ENCODE measurements around the gene KRTAP10-10. TPM values are rescaled to one million over a fixed set of nuclear protein-coding genes. Genes with fewer than 3 reads are reported as not detected.
"Not testable (repeated sequence)": the region's sequence is repeated elsewhere in the genome, so short reads cannot be mapped to it uniquely, and the experiment has no call there.

KRTAP10-10 gene
- total RNA-seq, 1 experiment from 2014 or later: not detected

DNA sequence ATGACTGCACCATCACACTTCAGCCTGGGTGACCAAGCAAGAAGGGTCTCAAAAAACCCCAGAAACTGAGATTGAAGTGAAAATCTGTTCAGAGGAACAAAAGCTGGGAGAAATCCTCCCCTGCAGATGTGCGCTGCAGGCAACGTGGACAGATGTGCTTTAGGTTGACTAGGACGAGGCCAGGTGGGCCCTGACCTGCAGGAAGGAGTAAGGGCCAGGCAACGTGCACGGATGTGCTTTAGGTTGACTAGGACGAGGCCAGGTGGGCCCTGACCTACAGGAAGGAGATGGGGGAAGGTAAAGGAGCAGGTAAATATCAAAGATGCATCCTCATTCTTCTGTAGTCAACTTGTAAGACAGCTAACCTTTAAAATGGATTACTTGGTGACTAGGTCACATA is 47.3 kb downstream of the KRTAP10-10 start:
- H3K9me3 ChIP-seq (ENCODE audit: low read length): no peaks in the 10 kb centered on the region
- H4K20me1 ChIP-seq (ENCODE audit: insufficient read depth, low read depth, low read length): no peaks in the 10 kb centered on the region; the same call in 1 of the 2 replicates
- H3K27ac ChIP-seq (ENCODE audit: low read length): no peak overlapping the region
- H3K4me3 ChIP-seq (ENCODE audit: low read length): no peak overlapping the region
- no peaks in the 10 kb centered on the region for H3K27me3 ChIP-seq (ENCODE audit: low read length)
- no peak overlapping the region for H3K4me2 ChIP-seq (ENCODE audit: low read depth, low read length, poor library complexity, severe bottlenecking)
- H2AFZ ChIP-seq (ENCODE audit: low read length): no peak overlapping the region
- H3K36me3 ChIP-seq (ENCODE audit: insufficient read depth, low read length): no peaks in the 10 kb centered on the region
- H3K4me1 ChIP-seq (ENCODE audit: low read length): peaks cover 13% of the 10 kb centered on the region
- no peaks in the 10 kb centered on the region for H3K79me2 ChIP-seq (ENCODE audit: low read length)
- H3K9me2 ChIP-seq (replicated peaks; ENCODE audit: insufficient read depth, low read length): no peaks in the 10 kb centered on the region
- no peak overlapping the region for H3K9ac ChIP-seq (ENCODE audit: low read length)
- DNase-seq: no peak

DNA sequence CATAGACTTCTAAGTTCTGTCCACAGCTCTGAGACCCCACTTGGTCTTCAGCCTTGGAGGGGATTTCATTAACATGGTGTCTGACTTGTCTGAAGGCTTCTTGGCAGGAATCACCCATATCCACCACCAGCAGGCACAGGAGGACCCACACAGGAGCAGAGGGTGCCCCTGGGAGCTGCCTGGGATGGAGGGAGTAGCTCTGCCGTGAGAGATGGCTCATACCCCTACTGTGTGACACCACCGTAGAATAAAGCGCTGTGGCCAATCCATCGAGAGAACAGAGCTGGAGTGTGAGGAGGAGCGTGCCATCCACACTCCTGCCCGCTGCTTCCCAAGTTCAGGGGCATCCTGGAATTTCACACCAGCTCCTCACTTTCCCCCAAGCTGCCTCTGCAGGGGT is 47.9 kb downstream of the KRTAP10-10 start:
- not testable (repeated sequence) for H3K27ac ChIP-seq (ENCODE audit: low read length); H3K79me2 ChIP-seq (ENCODE audit: low read length); H3K9me2 ChIP-seq (replicated peaks; ENCODE audit: insufficient read depth, low read length); DNase-seq; H3K4me2 ChIP-seq (ENCODE audit: low read depth, low read length, poor library complexity, severe bottlenecking); H3K27me3 ChIP-seq (ENCODE audit: low read length); H3K36me3 ChIP-seq (ENCODE audit: insufficient read depth, low read length); H3K4me3 ChIP-seq (ENCODE audit: low read length); H3K9me3 ChIP-seq (ENCODE audit: low read length); H3K9ac ChIP-seq (ENCODE audit: low read length); H2AFZ ChIP-seq (ENCODE audit: low read length); H4K20me1 ChIP-seq (ENCODE audit: insufficient read depth, low read depth, low read length)
- peaks cover 13% of the 10 kb centered on the region for H3K4me1 ChIP-seq (ENCODE audit: low read length)

DNA sequence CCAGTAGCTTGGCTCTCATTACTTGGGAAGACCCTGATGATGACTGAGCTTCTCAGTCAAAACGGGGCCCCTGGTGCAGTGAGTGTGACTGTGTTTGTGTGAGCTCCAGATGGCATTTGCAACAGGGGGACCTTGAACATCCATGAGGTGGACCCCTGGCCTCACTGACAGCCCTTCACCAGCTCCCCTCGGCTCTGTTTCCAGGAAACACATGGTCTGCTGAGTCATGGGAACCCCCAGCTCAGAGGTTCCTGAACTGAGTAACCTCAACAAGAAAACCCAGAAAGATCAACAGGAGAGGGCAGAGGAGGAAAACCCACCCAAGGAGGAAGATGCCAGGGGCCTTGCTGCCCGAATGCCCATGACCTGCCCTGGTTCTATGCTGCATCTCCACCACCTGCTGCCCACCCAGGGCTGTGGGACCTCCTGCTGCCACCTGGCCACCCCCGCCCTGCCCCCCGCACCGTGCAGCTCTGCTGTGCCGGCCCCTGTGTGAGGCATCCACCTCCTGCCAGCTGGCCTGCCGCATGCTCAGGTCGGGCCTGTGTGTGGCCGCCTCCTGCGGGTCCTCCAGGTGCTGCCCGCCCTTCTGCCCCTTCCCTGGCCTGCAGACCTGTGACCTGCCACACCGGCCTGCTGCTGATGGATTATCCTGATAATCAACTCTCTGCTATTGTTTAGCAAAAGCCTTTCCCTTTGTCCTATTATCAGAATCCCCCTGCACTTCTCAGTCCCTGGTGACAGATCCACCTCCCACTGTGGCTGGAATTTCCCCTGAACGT is 49.0 kb downstream of the KRTAP10-10 start:
- Histone ChIP-seq H3K27me3 (ENCODE audit: low read length) (no peaks in the 10 kb centered on the region), H3K79me2 (ENCODE audit: low read length) (no peaks in the 10 kb centered on the region), H3K36me3 (ENCODE audit: insufficient read depth, low read length) (no peaks in the 10 kb centered on the region), H3K4me1 (ENCODE audit: low read length) (peaks cover 13% of the 10 kb centered on the region), H3K4me3 (ENCODE audit: low read length) (no peak overlapping the region), H3K9me3 (ENCODE audit: low read length) (no peaks in the 10 kb centered on the region), H3K9me2 (replicated peaks; ENCODE audit: insufficient read depth, low read length) (no peaks in the 10 kb centered on the region), H3K9ac (ENCODE audit: low read length) (no peak overlapping the region), H4K20me1 (ENCODE audit: insufficient read depth, low read depth, low read length) (no peaks in the 10 kb centered on the region; the same call in 1 of the 2 replicates), H2AFZ (ENCODE audit: low read length) (no peak overlapping the region), H3K27ac (ENCODE audit: low read length) (no peak overlapping the region), H3K4me2 (ENCODE audit: low read depth, low read length, poor library complexity, severe bottlenecking) (no peak overlapping the region)
- DNase-seq: no peak

- Histone ChIP-seq H3K27me3 (ENCODE audit: low read length) (no peaks in the 10 kb centered on the region), H3K4me1 (ENCODE audit: low read length) (peaks cover 13% of the 10 kb centered on the region), H3K36me3 (ENCODE audit: insufficient read depth, low read length) (no peaks in the 10 kb centered on the region), H3K9me3 (ENCODE audit: low read length) (no peaks in the 10 kb centered on the region), H3K27ac (ENCODE audit: low read length) (no peak overlapping the region), H4K20me1 (ENCODE audit: insufficient read depth, low read depth, low read length) (no peaks in the 10 kb centered on the region; the same call in 1 of the 2 replicates), H3K4me3 (ENCODE audit: low read length) (no peak overlapping the region), H3K4me2 (ENCODE audit: low read depth, low read length, poor library complexity, severe bottlenecking) (no peak overlapping the region), H3K9ac (ENCODE audit: low read length) (no peak overlapping the region), H3K9me2 (replicated peaks; ENCODE audit: insufficient read depth, low read length) (no peaks in the 10 kb centered on the region), H3K79me2 (ENCODE audit: low read length) (no peaks in the 10 kb centered on the region), H2AFZ (ENCODE audit: low read length) (no peak overlapping the region)
- no peak for DNase-seq
These were observed 49.8 kb downstream of the KRTAP10-10 start for GRCh38 chr21:44686843-44687561.

DNA sequence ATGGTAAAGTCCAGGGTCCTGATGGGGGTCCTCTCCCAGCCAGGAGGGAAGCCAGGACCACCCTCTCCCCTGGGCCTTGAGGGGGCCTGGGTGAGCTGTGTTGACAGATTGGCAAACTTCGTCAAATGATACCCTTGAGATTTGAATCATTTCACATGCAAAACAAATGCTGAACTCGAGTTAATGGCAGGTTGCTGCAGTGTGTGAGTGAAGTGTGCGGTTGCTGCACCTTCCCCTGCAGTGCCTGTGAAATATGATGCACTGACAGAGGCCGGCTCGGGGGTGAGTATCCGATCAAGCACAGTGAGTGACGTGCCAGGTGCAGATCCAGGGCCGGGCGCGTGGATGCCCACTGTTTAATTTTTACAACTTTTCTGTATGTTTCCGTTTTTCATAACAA is 50.5 kb downstream of the KRTAP10-10 start:
- Histone ChIP-seq H3K27me3 (ENCODE audit: low read length) (no peaks in the 10 kb centered on the region), H3K4me1 (ENCODE audit: low read length) (peaks cover 13% of the 10 kb centered on the region), H2AFZ (ENCODE audit: low read length) (no peak overlapping the region), H3K9ac (ENCODE audit: low read length) (no peak overlapping the region), H4K20me1 (ENCODE audit: insufficient read depth, low read depth, low read length) (no peaks in the 10 kb centered on the region; the same call in 1 of the 2 replicates), H3K27ac (ENCODE audit: low read length) (no peak overlapping the region), H3K4me3 (ENCODE audit: low read length) (no peak overlapping the region), H3K9me2 (replicated peaks; ENCODE audit: insufficient read depth, low read length) (no peaks in the 10 kb centered on the region), H3K36me3 (ENCODE audit: insufficient read depth, low read length) (no peaks in the 10 kb centered on the region), H3K4me2 (ENCODE audit: low read depth, low read length, poor library complexity, severe bottlenecking) (peak overlapping the region; percentile 16), H3K9me3 (ENCODE audit: low read length) (no peaks in the 10 kb centered on the region), H3K79me2 (ENCODE audit: low read length) (no peaks in the 10 kb centered on the region)
- peak; percentile 70 for DNase-seq

Small RNA genes lying within 50 kb of the gene (small RNA-seq; reads per million reads assigned to genes)
- not detected for gene KRTAP12-6P

Other genes starting within 250 kb of the KRTAP10-10 start
- gene LRRC3, start 181.8 kb upstream of the KRTAP10-10 start, total RNA-seq (2014; rRNA removed; shearing (Covaris generic); ENCODE audit: low replicate concordance): not detected in 2 replicates
- not detected in 2 replicates for gene KRTAP10-1, start 97.2 kb upstream of the KRTAP10-10 start, total RNA-seq (2014; rRNA removed; shearing (Covaris generic); ENCODE audit: low replicate concordance)
- gene KRTAP10-2, start 85.9 kb upstream of the KRTAP10-10 start, total RNA-seq (2014; rRNA removed; shearing (Covaris generic); ENCODE audit: low replicate concordance): not detected in 2 replicates
- gene KRTAP10-3, start 78.6 kb upstream of the KRTAP10-10 start, total RNA-seq (2014; rRNA removed; shearing (Covaris generic); ENCODE audit: low replicate concordance): not detected in 2 replicates
- not detected in 2 replicates for gene KRTAP10-4, start 63.6 kb upstream of the KRTAP10-10 start, total RNA-seq (2014; rRNA removed; shearing (Covaris generic); ENCODE audit: low replicate concordance)
- not detected in 2 replicates for gene KRTAP10-5, start 56.8 kb upstream of the KRTAP10-10 start, total RNA-seq (2014; rRNA removed; shearing (Covaris generic); ENCODE audit: low replicate concordance)
- not detected in 2 replicates for gene KRTAP10-6, start 44.9 kb upstream of the KRTAP10-10 start, total RNA-seq (2014; rRNA removed; shearing (Covaris generic); ENCODE audit: low replicate concordance)
- gene KRTAP10-7, start 36.8 kb upstream of the KRTAP10-10 start, total RNA-seq (2014; rRNA removed; shearing (Covaris generic); ENCODE audit: low replicate concordance): not detected in 2 replicates
- gene KRTAP10-8, start 25.3 kb upstream of the KRTAP10-10 start, total RNA-seq (2014; rRNA removed; shearing (Covaris generic); ENCODE audit: low replicate concordance): not detected in 2 replicates
- not detected in 2 replicates for gene KRTAP10-9, start 10.3 kb upstream of the KRTAP10-10 start, total RNA-seq (2014; rRNA removed; shearing (Covaris generic); ENCODE audit: low replicate concordance)
- gene KRTAP10-11, start 9.1 kb downstream of the KRTAP10-10 start, total RNA-seq (2014; rRNA removed; shearing (Covaris generic); ENCODE audit: low replicate concordance): not detected in 2 replicates
- gene KRTAP12-4, start 17.3 kb downstream of the KRTAP10-10 start, total RNA-seq (2014; rRNA removed; shearing (Covaris generic); ENCODE audit: low replicate concordance): not detected in 2 replicates
- gene KRTAP12-3, start 20.6 kb downstream of the KRTAP10-10 start, total RNA-seq (2014; rRNA removed; shearing (Covaris generic); ENCODE audit: low replicate concordance): not detected in 2 replicates
- not detected in 2 replicates for gene KRTAP12-2, start 29.6 kb downstream of the KRTAP10-10 start, total RNA-seq (2014; rRNA removed; shearing (Covaris generic); ENCODE audit: low replicate concordance)
- not detected in 2 replicates for gene KRTAP12-1, start 44.8 kb downstream of the KRTAP10-10 start, total RNA-seq (2014; rRNA removed; shearing (Covaris generic); ENCODE audit: low replicate concordance)
- gene KRTAP10-12, start 59.8 kb downstream of the KRTAP10-10 start, total RNA-seq (2014; rRNA removed; shearing (Covaris generic); ENCODE audit: low replicate concordance): not detected in 2 replicates
- not detected in 2 replicates for gene TSPEAR, start 74.2 kb downstream of the KRTAP10-10 start, total RNA-seq (2014; rRNA removed; shearing (Covaris generic); ENCODE audit: low replicate concordance)
- 126 and 148 TPM in 2 replicates for gene UBE2G2, start 164.5 kb downstream of the KRTAP10-10 start, total RNA-seq (2014; rRNA removed; shearing (Covaris generic); ENCODE audit: low replicate concordance)
- 70.3 and 80.3 TPM in 2 replicates for gene SUMO3, start 180.7 kb downstream of the KRTAP10-10 start, total RNA-seq (2014; rRNA removed; shearing (Covaris generic); ENCODE audit: low replicate concordance)
- gene PTTG1IP, start 236.3 kb downstream of the KRTAP10-10 start, total RNA-seq (2014; rRNA removed; shearing (Covaris generic); ENCODE audit: low replicate concordance): 37.8 and 44.7 TPM in 2 replicates

Measured in Karpas-422 (cell line).